HS-27A (cell line): ENCODE data around the gene ASPG.

ENCODE experiments used
- DNase-seq: peaks from one replicate; pipeline ENCODE4 v3.0.0-alpha.2; 2012; ENCODE audit warnings: low read depth, missing footprints

Gene ASPG

GRCh38 chr14:104163541-104163940, 78.0 kb downstream of the ASPG start:
- DNase-seq, result no peak

GRCh38 chr14:104164041-104164440, 78.5 kb downstream of the ASPG start:
- no peak for DNase-seq

- DNase-seq, result no peak
Measured at GRCh38 chr14:104164512-104164911, 79.0 kb downstream of the ASPG start.
